ENCODE results near the gene DNAJC18.

DNA sequence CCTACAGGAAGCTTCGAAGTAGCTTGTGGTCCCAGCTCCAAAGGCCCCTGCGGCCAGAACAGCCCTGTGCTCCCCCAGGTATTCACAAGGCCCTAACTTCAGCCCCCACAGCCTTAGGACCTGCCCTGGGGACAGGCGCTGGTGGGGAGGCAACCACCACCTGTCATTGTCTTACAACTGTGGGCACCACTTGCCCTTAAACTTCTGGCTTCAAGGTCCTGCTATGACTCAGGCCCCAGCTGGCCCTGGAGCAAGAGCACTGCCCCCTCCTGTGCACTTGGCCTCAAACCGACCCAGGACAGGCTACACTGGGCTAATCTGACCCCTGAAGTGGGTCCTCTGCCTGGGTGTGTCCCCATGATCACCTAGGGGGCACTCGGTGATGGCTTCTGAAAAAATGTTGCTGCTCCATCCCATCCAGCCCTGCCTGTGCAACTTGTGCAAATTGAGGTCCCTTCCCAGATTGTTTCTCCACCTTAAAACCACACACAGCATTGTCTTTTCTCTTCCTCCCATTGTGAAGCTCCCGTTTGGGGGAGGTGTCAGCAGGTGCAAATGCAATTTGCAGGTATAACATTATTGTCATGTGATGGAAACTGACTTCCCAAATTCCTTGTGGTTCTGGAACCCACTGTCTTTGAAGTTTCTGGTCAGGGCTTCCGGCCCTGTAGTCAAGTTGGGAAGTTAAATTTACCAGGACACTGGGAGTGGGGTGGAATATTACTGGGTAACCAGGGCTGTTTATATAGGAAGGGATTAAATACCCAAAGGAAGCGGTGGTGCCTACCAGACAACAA is 43.3 kb downstream of the DNAJC18 start:
- TF ChIP-seq, protein P1, sequence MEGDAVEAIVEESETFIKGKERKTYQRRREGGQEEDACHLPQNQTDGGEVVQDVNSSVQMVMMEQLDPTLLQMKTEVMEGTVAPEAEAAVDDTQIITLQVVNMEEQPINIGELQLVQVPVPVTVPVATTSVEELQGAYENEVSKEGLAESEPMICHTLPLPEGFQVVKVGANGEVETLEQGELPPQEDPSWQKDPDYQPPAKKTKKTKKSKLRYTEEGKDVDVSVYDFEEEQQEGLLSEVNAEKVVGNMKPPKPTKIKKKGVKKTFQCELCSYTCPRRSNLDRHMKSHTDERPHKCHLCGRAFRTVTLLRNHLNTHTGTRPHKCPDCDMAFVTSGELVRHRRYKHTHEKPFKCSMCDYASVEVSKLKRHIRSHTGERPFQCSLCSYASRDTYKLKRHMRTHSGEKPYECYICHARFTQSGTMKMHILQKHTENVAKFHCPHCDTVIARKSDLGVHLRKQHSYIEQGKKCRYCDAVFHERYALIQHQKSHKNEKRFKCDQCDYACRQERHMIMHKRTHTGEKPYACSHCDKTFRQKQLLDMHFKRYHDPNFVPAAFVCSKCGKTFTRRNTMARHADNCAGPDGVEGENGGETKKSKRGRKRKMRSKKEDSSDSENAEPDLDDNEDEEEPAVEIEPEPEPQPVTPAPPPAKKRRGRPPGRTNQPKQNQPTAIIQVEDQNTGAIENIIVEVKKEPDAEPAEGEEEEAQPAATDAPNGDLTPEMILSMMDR (IDR thresholded peaks at IDR 0.05) = no peak
- TF ChIP-seq POLR2AphosphoS5 (IDR thresholded peaks at IDR 0.05) (no peak), POLR2A (IDR thresholded peaks at IDR 0.05; ENCODE audit: low read depth) (no peak), EP300 (IDR thresholded peaks at IDR 0.05) (no peak)

Measured in esophagus muscularis mucosa (tissue), 4 donors.